Dedifferentiated amniotic fluid mesenchymal stem cell (primary cell): ENCODE data around the gene IL17A.
"Not testable (repeated sequence)": the region's sequence is repeated elsewhere in the genome, so short reads cannot be mapped to it uniquely, and the experiment has no call there.

Experiments used
- DNase-seq: peaks from one replicate; pipeline ENCODE4 v3.0.0-alpha.2; 2016; ENCODE audit errors: extremely low spot score

Gene IL17A

GRCh38 chr6:52164319-52165094 lies 21.7 kb upstream of the IL17A start:
- no peak for DNase-seq

DNA sequence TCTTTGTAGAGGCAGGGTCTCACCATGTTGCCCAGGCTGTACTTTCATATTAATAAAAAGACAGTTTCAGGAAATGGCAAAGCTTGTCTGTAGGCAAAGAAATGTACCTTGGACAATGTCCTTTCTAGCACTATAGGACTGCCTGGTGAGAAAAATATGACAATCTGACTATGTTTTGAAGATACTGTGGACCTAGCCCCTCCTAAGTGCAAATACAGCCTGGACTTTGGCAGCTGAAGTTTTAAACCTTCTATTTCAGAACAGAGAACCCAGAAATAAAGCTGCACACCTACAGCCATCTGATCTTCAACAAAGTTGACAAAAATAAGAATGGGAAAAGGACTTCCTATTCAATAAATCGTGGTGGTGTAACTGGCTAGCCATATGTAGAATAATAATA lies 18.9 kb upstream of the IL17A start:
- DNase-seq: no peak

GRCh38 chr6:52168351-52168750 lies 17.8 kb upstream of the IL17A start:
- DNase-seq: not testable (repeated sequence)

GRCh38 chr6:52174118-52174517 lies 12.1 kb upstream of the IL17A start:
- no peak for DNase-seq

GRCh38 chr6:52176550-52176949 lies 9.6 kb upstream of the IL17A start:
- DNase-seq: no peak

DNA sequence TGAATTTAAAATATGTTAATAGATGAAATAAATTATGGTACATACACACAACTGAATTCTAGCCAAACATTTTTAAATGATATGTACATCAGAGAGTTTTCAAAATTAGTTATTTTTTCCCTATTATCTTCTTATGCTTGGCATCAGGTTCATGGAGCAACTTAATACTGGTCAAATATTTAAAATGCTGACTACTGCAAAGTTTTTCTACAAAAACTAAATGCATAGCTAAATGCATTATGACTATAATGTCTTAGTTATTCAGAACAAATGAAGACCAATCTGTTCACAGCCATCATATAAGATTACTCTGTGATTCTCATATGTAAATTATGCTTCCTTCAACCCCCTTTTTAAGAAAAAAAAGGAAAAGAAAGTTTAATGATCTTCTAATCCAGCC lies 8.2 kb upstream of the IL17A start:
- no peak for DNase-seq

GRCh38 chr6:52180787-52181558 lies 5.2 kb upstream of the IL17A start:
- no peak for DNase-seq

DNA sequence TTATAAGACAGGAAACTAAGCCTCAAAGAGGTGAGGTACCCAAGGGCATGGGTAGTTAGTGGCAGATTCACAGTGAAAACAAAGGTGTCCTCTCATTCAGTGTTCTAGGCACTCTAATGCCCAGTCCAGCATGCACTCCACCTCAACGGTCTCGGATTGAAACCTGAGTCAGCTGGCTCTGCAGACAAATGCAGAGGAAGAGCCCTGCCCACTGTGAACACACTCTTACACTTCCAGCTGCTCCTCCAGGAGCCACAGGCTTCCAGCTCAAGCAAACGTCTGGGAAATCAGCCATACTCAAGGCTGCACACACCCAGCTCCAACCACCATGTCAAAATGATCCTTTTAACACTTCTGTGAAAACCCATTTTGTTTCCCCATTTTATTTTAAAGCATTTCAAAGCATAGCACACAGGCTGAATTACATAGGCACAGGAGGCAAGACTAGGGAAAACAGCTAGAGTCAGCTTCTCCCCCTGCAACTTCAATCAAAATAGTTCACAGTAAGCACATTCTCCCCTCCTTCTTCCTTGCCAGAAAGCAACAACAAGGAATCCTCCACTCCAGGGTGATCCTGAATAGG lies 3.0 kb upstream of the IL17A start:
- no peak for DNase-seq

DNA sequence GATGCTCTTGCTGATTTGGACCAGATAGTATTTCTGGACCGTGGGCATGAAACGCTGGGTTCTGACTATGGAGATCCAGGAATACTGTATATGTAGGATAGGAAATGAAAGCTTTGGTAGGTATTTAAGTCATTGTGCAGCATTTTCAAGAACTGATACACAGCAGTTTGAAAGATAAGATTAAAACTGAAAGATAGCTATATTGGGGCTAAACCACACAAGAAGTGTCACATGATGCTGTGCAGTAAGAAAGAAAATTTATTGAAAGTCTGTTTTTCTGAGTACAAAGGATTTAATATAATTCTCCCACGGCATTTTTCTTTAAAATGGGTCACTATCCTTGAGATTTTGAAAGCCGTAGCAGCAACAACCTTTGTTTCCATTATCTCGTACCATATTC lies 305 bp downstream of the IL17A start:
- no peak for DNase-seq

- DNase-seq: no peak
Observed at GRCh38 chr6:52187098-52187497, 923 bp downstream of the IL17A start.

DNA sequence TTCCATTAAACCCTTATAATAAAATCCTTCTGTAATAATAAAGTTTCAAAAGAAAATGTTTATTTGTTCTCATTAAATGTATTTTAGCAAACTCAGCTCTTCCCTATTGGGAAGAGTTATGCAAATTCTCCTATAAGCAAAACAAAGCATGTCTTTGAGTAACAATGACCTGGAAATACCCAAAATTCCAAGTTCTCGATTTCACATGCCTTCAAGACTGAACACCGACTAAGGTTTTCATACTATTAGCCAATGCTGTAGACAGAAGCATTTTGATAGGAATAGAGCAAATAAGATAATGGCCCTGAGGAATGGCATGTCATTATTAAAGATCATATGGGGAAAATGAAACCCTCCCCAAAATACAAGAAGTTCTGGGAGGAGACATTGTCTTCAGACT lies 3.8 kb downstream of the IL17A start:
- no peak for DNase-seq

GRCh38 chr6:52190409-52190808 lies 4.2 kb downstream of the IL17A start:
- no peak for DNase-seq

GRCh38 chr6:52191824-52192223 lies 5.6 kb downstream of the IL17A start:
- no peak for DNase-seq

- DNase-seq: no peak
Observed at GRCh38 chr6:52195886-52196285, 9.7 kb downstream of the IL17A start.

- DNase-seq: not testable (repeated sequence)
Observed at GRCh38 chr6:52200088-52200487, 13.9 kb downstream of the IL17A start.

- DNase-seq: no peak
Observed at GRCh38 chr6:52201046-52201445, 14.9 kb downstream of the IL17A start.

- DNase-seq: no peak
Observed at GRCh38 chr6:52201493-52201892, 15.3 kb downstream of the IL17A start.

- no peak for DNase-seq
Observed at GRCh38 chr6:52207066-52207465, 20.9 kb downstream of the IL17A start.

DNA sequence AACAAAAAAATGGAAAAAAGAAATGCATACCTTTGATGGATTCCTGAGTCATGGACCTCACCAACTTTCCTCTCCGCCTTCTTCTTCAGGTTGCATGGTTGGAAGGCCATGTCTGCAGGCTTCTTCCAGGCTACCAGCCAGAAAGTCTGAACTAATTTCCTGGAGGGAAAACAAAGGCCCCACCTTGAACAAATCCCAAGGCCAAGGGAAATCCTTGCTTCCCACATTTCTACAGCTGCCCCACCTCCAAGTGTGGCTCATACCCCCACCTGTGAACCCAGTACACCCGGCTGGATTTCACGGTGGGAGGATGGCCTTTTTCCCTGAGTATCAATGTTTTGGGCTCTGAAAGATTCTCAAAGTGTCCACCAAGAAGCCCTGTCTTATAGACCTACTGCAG lies 22.4 kb downstream of the IL17A start:
- DNase-seq: no peak

- DNase-seq: no peak
Observed at GRCh38 chr6:52209770-52210169, 23.6 kb downstream of the IL17A start.

GRCh38 chr6:52210227-52210626 lies 24.1 kb downstream of the IL17A start:
- DNase-seq: no peak

DNA sequence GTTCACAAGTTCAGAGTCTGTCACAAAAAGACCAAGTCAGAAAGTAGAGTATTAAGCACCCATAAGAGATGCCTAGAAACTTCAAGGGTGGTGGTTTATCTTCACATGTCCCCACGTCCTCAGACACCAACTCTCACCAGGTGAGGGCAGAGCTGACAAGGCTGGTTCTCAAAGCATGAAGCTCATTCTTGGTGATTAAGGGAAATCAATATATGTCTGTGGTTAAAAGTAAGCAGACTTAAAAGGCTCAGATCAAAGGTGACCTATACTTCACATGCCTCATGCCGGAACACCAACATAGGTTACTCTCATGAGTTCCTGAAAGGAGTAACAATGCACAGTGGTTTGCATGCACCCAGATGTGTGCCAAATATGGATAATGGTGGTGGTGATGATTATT lies 27.0 kb downstream of the IL17A start:
- no peak for DNase-seq

- no peak for DNase-seq
Observed at GRCh38 chr6:52215787-52216186, 29.6 kb downstream of the IL17A start.
